ENCODE data around the gene ZBTB18. TPM values are rescaled to one million over a fixed set of nuclear protein-coding genes. Genes with fewer than 3 reads are reported as not detected.

ZBTB18 gene
- total RNA-seq (ENCODE audit: low replicate concordance) = 11.9 and 16.7 TPM in 2 replicates
- long read RNA-seq = 0 reads

GRCh38 chr1:244050835-244051444 is at the start of gene ZBTB18:
ZBTB18 (plus strand) TSS chr1:244051283; CDS start chr1:244051432, 149 bp downstream.
- Mint-ChIP-seq H3K4me1 (ENCODE audit: unreplicated experiment) (peaks cover 15% of the 10 kb centered on the region), H3K27ac (peak within 1 kb of the TSS; percentile 91), H3K36me3 (no peaks in the 10 kb centered on the region), H3K27me3 (peaks cover 3% of the 10 kb centered on the region), H3K9me3 (no peaks in the 10 kb centered on the region), H3K4me3 (no peak within 1 kb of the TSS)
- DNase-seq (ENCODE audit: extremely low spot score, unreplicated experiment) = no peak
- no peak for TF ChIP-seq CTCF (conservative IDR thresholded peaks at IDR 0.05)

- no peak overlapping the region for H3K27ac Mint-ChIP-seq
- H3K4me1 Mint-ChIP-seq (ENCODE audit: unreplicated experiment) = no peaks in the 10 kb centered on the region
- no peak overlapping the region for H3K4me3 Mint-ChIP-seq
- H3K9me3 Mint-ChIP-seq = no peaks in the 10 kb centered on the region
- TF ChIP-seq CTCF (conservative IDR thresholded peaks at IDR 0.05) = no peak
- DNase-seq (ENCODE audit: extremely low spot score, unreplicated experiment) = no peak
- H3K27me3 Mint-ChIP-seq = peaks cover 13% of the 10 kb centered on the region
- H3K36me3 Mint-ChIP-seq = no peaks in the 10 kb centered on the region
Measured at GRCh38 chr1:244002721-244003120, 48.4 kb upstream of the ZBTB18 start.

- Mint-ChIP-seq H3K4me1 (ENCODE audit: unreplicated experiment) (no peaks in the 10 kb centered on the region), H3K36me3 (no peaks in the 10 kb centered on the region), H3K4me3 (no peak overlapping the region), H3K27me3 (peaks cover 13% of the 10 kb centered on the region), H3K9me3 (no peaks in the 10 kb centered on the region), H3K27ac (no peak overlapping the region)
- DNase-seq (ENCODE audit: extremely low spot score, unreplicated experiment) = no peak
- no peak for TF ChIP-seq CTCF (conservative IDR thresholded peaks at IDR 0.05)
Measured at GRCh38 chr1:244005455-244005854, 45.6 kb upstream of the ZBTB18 start.

GRCh38 chr1:244006381-244006901 is 44.6 kb upstream of the ZBTB18 start:
- Mint-ChIP-seq H3K27ac (no peak overlapping the region), H3K27me3 (peaks cover 13% of the 10 kb centered on the region), H3K4me1 (ENCODE audit: unreplicated experiment) (no peaks in the 10 kb centered on the region), H3K4me3 (no peak overlapping the region), H3K9me3 (no peaks in the 10 kb centered on the region), H3K36me3 (no peaks in the 10 kb centered on the region)
- no peak for TF ChIP-seq CTCF (conservative IDR thresholded peaks at IDR 0.05)
- no peak for DNase-seq (ENCODE audit: extremely low spot score, unreplicated experiment)

- TF ChIP-seq CTCF (conservative IDR thresholded peaks at IDR 0.05) = no peak
- no peak for DNase-seq (ENCODE audit: extremely low spot score, unreplicated experiment)
- no peaks in the 10 kb centered on the region for H3K36me3 Mint-ChIP-seq
- H3K4me1 Mint-ChIP-seq (ENCODE audit: unreplicated experiment) = peaks cover under 1% of the 10 kb centered on the region
- H3K27ac Mint-ChIP-seq = no peak overlapping the region
- no peak overlapping the region for H3K4me3 Mint-ChIP-seq
- H3K27me3 Mint-ChIP-seq = peaks cover 15% of the 10 kb centered on the region
- no peaks in the 10 kb centered on the region for H3K9me3 Mint-ChIP-seq
Measured at GRCh38 chr1:244006961-244007360, 44.1 kb upstream of the ZBTB18 start.

Data from type B pancreatic cell (in vitro differentiated cells).